ENCODE data around the gene TPI1. TPM values are rescaled to one million over a fixed set of nuclear protein-coding genes. Genes with fewer than 3 reads are reported as not detected.

The TPI1 gene
- total RNA-seq, 1 experiment from 2014 or later = 1,259 TPM

GRCh38 chr12:6822426-6823135, 44.8 kb upstream of the TPI1 start:
- no peak overlapping the region for H3K9ac ChIP-seq (ENCODE audit: low read length)
- no peak overlapping the region for H2AFZ ChIP-seq (ENCODE audit: low read length)
- DNase-seq (no peak), ATAC-seq (no peak)
- H3K36me3 ChIP-seq (ENCODE audit: low read depth, low read length) = no peaks in the 10 kb centered on the region
- ChIA-PET POLR2A (ENCODE audit: unreplicated experiment) (no interaction called here), CTCF (no interaction called here)
- H3K9me3 ChIP-seq (ENCODE audit: low read length) = no peaks in the 10 kb centered on the region
- no peaks in the 10 kb centered on the region for H3F3A ChIP-seq (ENCODE audit: low read length, unreplicated experiment)
- H3K27ac ChIP-seq (ENCODE audit: low read length) = no peak overlapping the region
- no peaks in the 10 kb centered on the region for H3K27me3 ChIP-seq (ENCODE audit: low read length)
- intact Hi-C loops (cut with micrococcal nuclease) = no loop called here
- H3K79me2 ChIP-seq (ENCODE audit: low read length) = no peaks in the 10 kb centered on the region
- no TSS peak for BruUV-seq (replicated peaks)
- TF ChIP-seq EZH2phosphoT487 (IDR thresholded peaks at IDR 0.05; ENCODE audit: borderline replicate concordance, low read length) (no peak), EZH2 (IDR thresholded peaks at IDR 0.05; ENCODE audit: low read length, unreplicated experiment) (no peak), CTCF (conservative IDR thresholded peaks at IDR 0.05; ENCODE audit: low read depth, low read length) (no peak)
- H3K9me2 ChIP-seq (replicated peaks; ENCODE audit: low read length) = no peaks in the 10 kb centered on the region
- H3K4me1 ChIP-seq (ENCODE audit: insufficient read depth, low read length) = peaks cover 5% of the 10 kb centered on the region; the same call in 1 of the 2 replicates
- no peaks in the 10 kb centered on the region for H4K20me1 ChIP-seq (ENCODE audit: low read length)
- H3K4me2 ChIP-seq (ENCODE audit: low read length) = no peak overlapping the region
- H3K4me3 ChIP-seq (ENCODE audit: low read length) = no peak overlapping the region

DNA sequence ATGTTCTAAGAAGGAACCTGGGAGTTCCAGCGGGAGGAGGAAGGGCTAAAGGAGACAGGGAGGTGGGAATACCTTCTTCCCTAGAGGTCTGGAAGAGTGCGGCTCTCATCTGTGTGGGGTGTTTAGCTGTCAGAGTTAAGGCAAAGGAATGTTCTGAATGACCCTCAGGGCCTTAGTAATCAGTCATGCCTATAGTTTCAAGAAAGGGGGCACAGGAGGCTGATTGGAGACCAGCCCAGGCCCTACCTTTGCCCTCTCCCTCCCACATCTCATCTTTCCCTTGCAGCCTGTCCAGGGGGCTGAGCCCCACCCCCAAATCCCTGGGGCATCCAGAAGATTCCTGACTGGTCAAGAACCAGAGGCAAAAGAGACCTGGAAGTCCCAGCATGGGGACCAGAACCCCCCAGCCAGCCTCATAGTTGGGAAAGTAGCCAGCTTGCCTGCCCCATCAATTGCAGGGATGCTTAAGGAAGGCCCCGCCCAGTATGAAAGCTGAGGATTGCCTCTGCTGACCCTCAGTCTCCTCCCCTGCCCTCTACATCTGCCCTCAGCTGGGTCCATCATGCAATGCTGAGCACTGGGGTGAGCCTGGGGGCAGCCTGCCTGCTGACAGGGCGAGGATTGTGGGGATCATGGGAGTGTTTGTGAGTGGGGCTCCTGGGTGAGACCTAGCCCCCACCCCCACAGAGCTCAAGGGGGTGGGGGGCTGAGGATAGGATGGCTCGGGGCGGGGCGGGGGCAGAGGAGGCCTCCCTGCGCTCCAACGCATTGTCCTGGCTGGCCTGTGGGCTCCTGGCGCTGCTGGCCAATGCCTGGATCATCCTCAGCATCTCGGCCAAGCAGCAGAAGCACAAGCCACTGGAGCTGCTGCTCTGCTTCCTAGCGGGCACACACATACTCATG, 43.9 kb upstream of the TPI1 start:
- Histone ChIP-seq H3K36me3 (ENCODE audit: low read depth, low read length) (no peaks in the 10 kb centered on the region), H3K4me3 (ENCODE audit: low read length) (no peak overlapping the region), H3K4me2 (ENCODE audit: low read length) (no peak overlapping the region), H3K27ac (ENCODE audit: low read length) (no peak overlapping the region), H3K9me2 (replicated peaks; ENCODE audit: low read length) (no peaks in the 10 kb centered on the region), H2AFZ (ENCODE audit: low read length) (no peak overlapping the region), H4K20me1 (ENCODE audit: low read length) (no peaks in the 10 kb centered on the region), H3K9me3 (ENCODE audit: low read length) (no peaks in the 10 kb centered on the region), H3K27me3 (ENCODE audit: low read length) (no peaks in the 10 kb centered on the region), H3K9ac (ENCODE audit: low read length) (no peak overlapping the region), H3K4me1 (ENCODE audit: insufficient read depth, low read length) (peaks cover 5% of the 10 kb centered on the region; the same call in 1 of the 2 replicates), H3K79me2 (ENCODE audit: low read length) (no peaks in the 10 kb centered on the region), H3F3A (ENCODE audit: low read length, unreplicated experiment) (no peaks in the 10 kb centered on the region)
- intact Hi-C loops (cut with micrococcal nuclease) = no loop called here
- DNase-seq (no peak), ATAC-seq (no peak)
- POLR2A ChIA-PET (ENCODE audit: unreplicated experiment) = no interaction called here
- TF ChIP-seq EZH2 (IDR thresholded peaks at IDR 0.05; ENCODE audit: low read length, unreplicated experiment) (no peak), CTCF (conservative IDR thresholded peaks at IDR 0.05; ENCODE audit: low read depth, low read length) (no peak), EZH2phosphoT487 (IDR thresholded peaks at IDR 0.05; ENCODE audit: borderline replicate concordance, low read length) (no peak)
- no TSS peak for BruUV-seq (replicated peaks)
- CTCF ChIA-PET = no interaction called here
